Bronchial epithelial cell (primary cell): ENCODE measurements around the gene TRIM6. TPM values are rescaled to one million over a fixed set of nuclear protein-coding genes. Genes with fewer than 3 reads are reported as not detected.

Experiments used
- DNase-seq: peaks from one replicate; pipeline ENCODE4 v3.0.0-alpha.2; 2010; ENCODE audit warnings: low read depth
- FAIRE-seq: peaks from 2 replicates; lab custom pipeline; 2011; peaks lifted over from hg19 to GRCh38; lab: Jason Lieb, UNC
- H3K27me3 ChIP-seq: 2 replicates; pipeline ENCODE4 v1.5.1; 2011; ENCODE audit warnings: low read length; ENCODE audit not compliant: control insufficient read depth, insufficient read depth
- H3K36me3 ChIP-seq: 2 replicates; pipeline ENCODE4 v1.5.1; 2011; ENCODE audit warnings: low read length; ENCODE audit not compliant: control insufficient read depth, insufficient read depth
- H3K4me3 ChIP-seq: 2 replicates; pipeline ENCODE4 v1.5.1; 2011; ENCODE audit warnings: mild to moderate bottlenecking, low read depth, low read length, control low read depth
- total RNA-seq: library from RNA; depleted of rRNA; stranded (reverse); fragments of >200 nt; gene quantifications from 2 replicates; pipeline ENCODE4 v1.2.1, GENCODE V29; 2014
- TF ChIP-seq, protein P1 (sequence below): IDR thresholded peaks from 2 replicates; pipeline ENCODE4 v1.5.1; 2011; ENCODE audit warnings: mild to moderate bottlenecking, moderate library complexity, low read length, control low read depth, inconsistent platforms; ENCODE audit not compliant: insufficient read depth, severe bottlenecking

TRIM6 gene
- total RNA-seq, 1 donor from 2014 or later = 1.8 TPM

DNA sequence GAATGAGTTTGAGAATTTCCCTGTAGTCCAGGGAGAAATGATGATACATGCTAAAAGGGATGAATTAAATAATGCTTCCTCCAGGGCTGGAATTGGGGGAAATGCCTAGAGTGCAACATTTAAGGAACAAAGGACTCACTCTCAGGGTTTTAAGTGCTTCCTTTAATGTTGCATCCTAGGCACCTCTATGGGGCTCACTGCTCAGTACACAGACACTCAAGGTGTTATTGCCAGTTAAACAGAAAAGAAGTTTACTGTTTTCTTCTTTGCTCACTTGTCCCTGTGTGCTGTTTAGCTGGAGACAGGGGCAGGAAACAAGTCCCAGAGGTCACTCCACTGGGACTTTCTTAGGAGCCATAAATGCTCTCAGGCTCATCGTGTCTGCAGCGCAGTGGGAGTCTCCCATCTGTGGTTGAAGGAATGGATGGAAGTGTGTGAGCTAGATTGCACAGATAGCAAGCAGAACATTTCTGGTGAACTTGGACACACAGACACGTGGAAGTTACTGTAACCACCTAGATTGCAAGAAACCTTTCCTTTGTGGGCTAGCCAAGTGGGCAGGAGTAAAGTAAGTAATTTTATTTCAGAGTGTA, 39.7 kb upstream of the TRIM6 start:
- no peak overlapping the region for H3K4me3 ChIP-seq
- DNase-seq = no peak
- no peaks in the 10 kb centered on the region for H3K36me3 ChIP-seq
- FAIRE-seq = no peak
- TF ChIP-seq, protein P1, sequence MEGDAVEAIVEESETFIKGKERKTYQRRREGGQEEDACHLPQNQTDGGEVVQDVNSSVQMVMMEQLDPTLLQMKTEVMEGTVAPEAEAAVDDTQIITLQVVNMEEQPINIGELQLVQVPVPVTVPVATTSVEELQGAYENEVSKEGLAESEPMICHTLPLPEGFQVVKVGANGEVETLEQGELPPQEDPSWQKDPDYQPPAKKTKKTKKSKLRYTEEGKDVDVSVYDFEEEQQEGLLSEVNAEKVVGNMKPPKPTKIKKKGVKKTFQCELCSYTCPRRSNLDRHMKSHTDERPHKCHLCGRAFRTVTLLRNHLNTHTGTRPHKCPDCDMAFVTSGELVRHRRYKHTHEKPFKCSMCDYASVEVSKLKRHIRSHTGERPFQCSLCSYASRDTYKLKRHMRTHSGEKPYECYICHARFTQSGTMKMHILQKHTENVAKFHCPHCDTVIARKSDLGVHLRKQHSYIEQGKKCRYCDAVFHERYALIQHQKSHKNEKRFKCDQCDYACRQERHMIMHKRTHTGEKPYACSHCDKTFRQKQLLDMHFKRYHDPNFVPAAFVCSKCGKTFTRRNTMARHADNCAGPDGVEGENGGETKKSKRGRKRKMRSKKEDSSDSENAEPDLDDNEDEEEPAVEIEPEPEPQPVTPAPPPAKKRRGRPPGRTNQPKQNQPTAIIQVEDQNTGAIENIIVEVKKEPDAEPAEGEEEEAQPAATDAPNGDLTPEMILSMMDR = no peak
- no peaks in the 10 kb centered on the region for H3K27me3 ChIP-seq

DNA sequence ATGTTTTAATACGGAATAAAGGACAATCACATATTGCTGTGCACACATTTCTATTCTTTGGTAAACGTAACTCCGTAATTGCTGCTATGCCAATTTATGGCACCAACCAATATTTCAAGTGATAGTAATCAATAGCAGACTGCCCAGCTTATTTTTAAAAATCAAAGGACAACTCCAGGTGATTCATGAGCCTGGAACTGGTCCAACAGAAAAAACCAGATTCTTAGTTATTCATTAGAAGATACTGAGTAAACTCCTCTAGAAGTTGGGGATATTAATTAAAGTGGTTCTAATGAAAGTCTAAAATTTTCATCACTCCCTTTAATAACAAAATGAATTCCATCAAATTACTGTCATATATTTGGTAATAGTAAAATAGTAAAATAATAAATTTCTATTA, 38.7 kb upstream of the TRIM6 start:
- DNase-seq (peak; percentile 23), FAIRE-seq (no peak)
- H3K4me3 ChIP-seq = no peak overlapping the region
- no peaks in the 10 kb centered on the region for H3K27me3 ChIP-seq
- TF ChIP-seq, protein P1 = no peak
- no peaks in the 10 kb centered on the region for H3K36me3 ChIP-seq

DNA sequence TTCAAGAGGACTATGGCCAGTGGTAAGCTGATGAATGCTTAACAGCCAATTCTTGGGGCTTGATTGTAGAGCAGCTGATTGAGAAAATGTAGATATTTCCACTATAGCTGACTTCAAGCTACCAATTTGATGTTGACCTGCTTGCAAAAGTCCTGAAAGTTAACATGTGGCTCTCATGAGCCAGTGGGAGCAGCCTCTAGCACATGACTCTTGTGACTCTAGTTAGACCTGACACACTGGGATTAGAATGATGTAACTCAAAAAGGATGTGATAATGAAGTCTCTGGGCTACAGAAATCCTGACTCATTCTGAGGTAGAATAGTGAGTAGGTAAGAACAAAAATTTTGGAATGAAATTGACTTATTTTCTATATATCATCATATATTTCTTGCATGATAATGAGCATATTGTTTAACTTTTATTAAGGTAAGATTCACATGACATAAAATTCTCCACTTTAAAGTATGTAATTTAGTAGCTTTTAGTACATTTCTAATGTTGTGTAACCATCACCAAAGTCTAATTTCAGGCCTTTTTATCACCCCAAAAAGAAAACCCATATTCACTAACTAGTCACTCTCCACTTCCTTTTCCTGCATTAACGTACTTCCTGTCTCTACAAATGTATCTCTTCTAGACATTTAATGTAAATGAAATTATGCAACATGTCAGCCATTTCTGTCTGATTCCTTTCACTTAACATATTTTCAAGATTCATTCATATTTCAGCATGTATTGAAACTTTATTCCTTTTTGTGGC, 32.0 kb upstream of the TRIM6 start:
- DNase-seq (peak; percentile 87), FAIRE-seq (no peak)
- no peaks in the 10 kb centered on the region for H3K27me3 ChIP-seq
- no peak overlapping the region for H3K4me3 ChIP-seq
- no peaks in the 10 kb centered on the region for H3K36me3 ChIP-seq
- TF ChIP-seq, protein P1 = no peak

DNA sequence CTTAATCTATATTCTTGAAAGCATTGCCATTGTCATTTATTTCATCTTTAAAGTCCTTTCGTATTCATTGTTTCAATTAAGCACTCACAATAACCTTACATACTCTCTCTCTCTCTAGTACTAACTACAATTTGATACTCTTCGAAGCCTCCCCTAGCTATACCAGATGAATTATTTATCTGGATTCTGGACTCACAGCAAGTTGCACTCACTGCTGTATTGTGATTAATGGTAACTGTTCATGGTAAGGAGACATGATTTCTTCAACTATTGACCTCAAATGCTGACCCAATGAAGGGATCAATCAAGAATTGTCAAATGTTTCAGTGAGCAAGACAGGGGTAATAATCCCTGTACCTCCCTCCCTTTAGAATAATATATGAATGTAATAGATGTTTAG, 21.8 kb upstream of the TRIM6 start:
- Histone ChIP-seq H3K4me3 (no peak overlapping the region), H3K36me3 (no peaks in the 10 kb centered on the region), H3K27me3 (no peaks in the 10 kb centered on the region)
- TF ChIP-seq, protein P1 = no peak
- FAIRE-seq = no peak
- DNase-seq = no peak

DNA sequence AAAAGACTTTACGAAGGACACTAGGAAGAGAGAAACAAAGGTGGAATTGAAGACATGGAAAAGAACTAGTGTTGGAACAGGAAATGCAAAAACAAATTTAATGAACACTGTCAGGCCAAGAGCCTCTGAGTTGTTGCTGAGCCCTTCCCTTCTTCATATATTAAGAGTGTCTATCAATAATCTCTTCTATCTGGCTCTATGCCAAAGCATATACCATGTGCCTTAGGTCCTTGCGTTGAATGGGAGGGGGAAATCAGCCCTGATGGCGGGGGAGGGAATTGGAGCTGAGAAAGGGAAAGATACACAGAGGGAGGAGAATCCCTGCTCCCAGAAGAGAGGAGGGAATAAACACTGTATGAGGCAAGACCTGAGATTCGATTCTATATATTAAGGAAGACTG, 21.3 kb upstream of the TRIM6 start:
- FAIRE-seq = no peak
- DNase-seq = no peak
- Histone ChIP-seq H3K36me3 (no peaks in the 10 kb centered on the region), H3K27me3 (no peaks in the 10 kb centered on the region), H3K4me3 (no peak overlapping the region)
- TF ChIP-seq, protein P1 = no peak
